BJ (cell line): ENCODE data around the gene PDE4D. TPM values are rescaled to one million over a fixed set of nuclear protein-coding genes. Genes with fewer than 3 reads are reported as not detected.

Source experiments
- CTCF ChIA-PET: fragments of 350-600 bp; formaldehyde crosslinking; extraction: SDS; loops from one replicate; lab custom pipeline; 2021; ENCODE audit warnings: antibody characterized with exemption, inconsistent platforms; lab: Yijun Ruan, JAX
- POLR2A ChIA-PET: fragments of 300-600 bp; sonication (Branson Sonifier 250); formaldehyde crosslinking; extraction: SDS; loops from one replicate; lab custom pipeline; 2021; ENCODE audit warnings: antibody characterized with exemption; lab: Charles Lee
- DNase-seq: peaks from one replicate; pipeline ENCODE4 v3.0.0-alpha.2; 2011; ENCODE audit warnings: low read depth
- H3K27me3 ChIP-seq: 2 replicates; pipeline ENCODE4 v1.6.0; 2011; ENCODE audit warnings: low read length; ENCODE audit not compliant: control insufficient read depth, insufficient read depth
- H3K36me3 ChIP-seq: 2 replicates; pipeline ENCODE4 v1.5.1; 2011; ENCODE audit warnings: low read length; ENCODE audit not compliant: control insufficient read depth, insufficient read depth
- H3K4me3 ChIP-seq: 2 replicates; pipeline ENCODE4 v1.5.1; 2011; ENCODE audit warnings: low read depth, mild to moderate bottlenecking, control low read depth, low read length
- polyA plus RNA-seq: library from polyadenylated mRNA; depleted of rRNA; stranded (reverse); fragments of >200 nt; gene quantifications from 2 replicates; pipeline ENCODE4 v1.2.3, GENCODE V29; 2011
- TF ChIP-seq, protein P1 (sequence below): IDR thresholded peaks from 2 replicates; pipeline ENCODE4 v1.5.1; 2011; ENCODE audit warnings: low read depth, mild to moderate bottlenecking, control low read depth, inconsistent platforms, low read length, moderate library complexity; ENCODE audit not compliant: insufficient read depth

Gene PDE4D
- polyA plus RNA-seq, 1 experiment = 2.8 TPM

DNA sequence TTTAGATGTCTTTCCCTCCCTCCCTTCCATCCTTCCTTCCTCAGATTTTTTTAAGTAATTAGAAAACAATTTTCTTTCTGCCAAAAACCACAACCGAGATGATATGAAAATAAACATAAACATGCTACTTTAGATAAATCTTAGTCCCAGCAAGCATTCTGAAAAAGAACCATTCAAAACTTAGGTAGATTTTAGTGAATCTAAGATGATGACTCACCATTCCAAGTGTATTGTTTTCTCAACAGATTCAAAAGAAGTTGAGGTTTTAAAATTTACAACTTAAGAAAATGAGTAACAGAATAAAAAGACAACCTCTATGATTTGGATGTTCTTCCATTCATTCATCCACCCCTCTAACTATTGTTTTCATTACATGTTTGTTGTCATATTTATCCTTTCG lies 465.1 kb downstream of the PDE4D start:
- ChIA-PET CTCF (no interaction called here), POLR2A (no interaction called here)
- no peaks in the 10 kb centered on the region for H3K27me3 ChIP-seq
- H3K36me3 ChIP-seq = no peaks in the 10 kb centered on the region
- TF ChIP-seq, protein P1, sequence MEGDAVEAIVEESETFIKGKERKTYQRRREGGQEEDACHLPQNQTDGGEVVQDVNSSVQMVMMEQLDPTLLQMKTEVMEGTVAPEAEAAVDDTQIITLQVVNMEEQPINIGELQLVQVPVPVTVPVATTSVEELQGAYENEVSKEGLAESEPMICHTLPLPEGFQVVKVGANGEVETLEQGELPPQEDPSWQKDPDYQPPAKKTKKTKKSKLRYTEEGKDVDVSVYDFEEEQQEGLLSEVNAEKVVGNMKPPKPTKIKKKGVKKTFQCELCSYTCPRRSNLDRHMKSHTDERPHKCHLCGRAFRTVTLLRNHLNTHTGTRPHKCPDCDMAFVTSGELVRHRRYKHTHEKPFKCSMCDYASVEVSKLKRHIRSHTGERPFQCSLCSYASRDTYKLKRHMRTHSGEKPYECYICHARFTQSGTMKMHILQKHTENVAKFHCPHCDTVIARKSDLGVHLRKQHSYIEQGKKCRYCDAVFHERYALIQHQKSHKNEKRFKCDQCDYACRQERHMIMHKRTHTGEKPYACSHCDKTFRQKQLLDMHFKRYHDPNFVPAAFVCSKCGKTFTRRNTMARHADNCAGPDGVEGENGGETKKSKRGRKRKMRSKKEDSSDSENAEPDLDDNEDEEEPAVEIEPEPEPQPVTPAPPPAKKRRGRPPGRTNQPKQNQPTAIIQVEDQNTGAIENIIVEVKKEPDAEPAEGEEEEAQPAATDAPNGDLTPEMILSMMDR = no peak
- DNase-seq = no peak
- H3K4me3 ChIP-seq = no peak overlapping the region

DNA sequence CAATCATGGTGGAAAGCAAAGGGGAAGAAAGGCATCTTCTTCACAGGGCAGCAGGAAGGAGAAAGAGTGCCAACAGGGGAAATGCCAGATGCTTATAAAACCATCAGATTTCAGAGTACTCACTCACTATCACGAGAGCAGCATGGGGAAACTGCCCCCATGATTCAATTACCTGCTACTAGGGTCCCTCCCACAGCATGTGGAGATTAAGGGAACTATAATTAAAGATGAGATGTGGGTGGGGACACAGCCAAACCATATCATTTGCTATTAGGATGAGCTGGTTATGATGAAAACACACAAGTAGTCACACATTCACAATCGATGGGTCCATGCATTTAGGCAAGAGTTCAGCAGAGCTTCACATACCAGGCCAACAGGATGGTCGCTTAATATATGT lies 469.0 kb downstream of the PDE4D start:
- CTCF ChIA-PET = no interaction called here
- no peak for DNase-seq
- no peaks in the 10 kb centered on the region for H3K27me3 ChIP-seq
- POLR2A ChIA-PET = no interaction called here
- H3K36me3 ChIP-seq = no peaks in the 10 kb centered on the region
- TF ChIP-seq, protein P1 = no peak
- no peak overlapping the region for H3K4me3 ChIP-seq

DNA sequence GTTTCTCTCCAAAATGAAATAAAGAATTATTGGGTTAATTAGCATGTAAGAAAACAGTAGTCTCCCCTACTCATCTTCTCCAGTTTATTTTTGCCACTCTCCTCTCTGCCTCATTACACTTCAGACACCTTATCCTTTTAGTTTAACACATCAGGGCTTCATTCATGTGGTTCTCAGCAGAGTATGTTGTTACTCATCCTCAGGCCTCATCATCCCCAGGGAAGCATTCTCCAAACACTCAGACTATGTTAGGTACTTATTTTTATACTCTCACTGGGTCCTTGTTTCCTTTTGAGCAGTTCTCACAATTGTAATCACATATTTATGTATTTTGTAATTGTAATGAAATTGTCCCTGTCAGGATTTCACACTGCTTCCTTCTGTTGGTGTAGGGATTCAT lies 470.5 kb downstream of the PDE4D start:
- Histone ChIP-seq H3K4me3 (no peak overlapping the region), H3K36me3 (no peaks in the 10 kb centered on the region), H3K27me3 (no peaks in the 10 kb centered on the region)
- ChIA-PET POLR2A (no interaction called here), CTCF (no interaction called here)
- TF ChIP-seq, protein P1 = no peak
- DNase-seq = no peak

DNA sequence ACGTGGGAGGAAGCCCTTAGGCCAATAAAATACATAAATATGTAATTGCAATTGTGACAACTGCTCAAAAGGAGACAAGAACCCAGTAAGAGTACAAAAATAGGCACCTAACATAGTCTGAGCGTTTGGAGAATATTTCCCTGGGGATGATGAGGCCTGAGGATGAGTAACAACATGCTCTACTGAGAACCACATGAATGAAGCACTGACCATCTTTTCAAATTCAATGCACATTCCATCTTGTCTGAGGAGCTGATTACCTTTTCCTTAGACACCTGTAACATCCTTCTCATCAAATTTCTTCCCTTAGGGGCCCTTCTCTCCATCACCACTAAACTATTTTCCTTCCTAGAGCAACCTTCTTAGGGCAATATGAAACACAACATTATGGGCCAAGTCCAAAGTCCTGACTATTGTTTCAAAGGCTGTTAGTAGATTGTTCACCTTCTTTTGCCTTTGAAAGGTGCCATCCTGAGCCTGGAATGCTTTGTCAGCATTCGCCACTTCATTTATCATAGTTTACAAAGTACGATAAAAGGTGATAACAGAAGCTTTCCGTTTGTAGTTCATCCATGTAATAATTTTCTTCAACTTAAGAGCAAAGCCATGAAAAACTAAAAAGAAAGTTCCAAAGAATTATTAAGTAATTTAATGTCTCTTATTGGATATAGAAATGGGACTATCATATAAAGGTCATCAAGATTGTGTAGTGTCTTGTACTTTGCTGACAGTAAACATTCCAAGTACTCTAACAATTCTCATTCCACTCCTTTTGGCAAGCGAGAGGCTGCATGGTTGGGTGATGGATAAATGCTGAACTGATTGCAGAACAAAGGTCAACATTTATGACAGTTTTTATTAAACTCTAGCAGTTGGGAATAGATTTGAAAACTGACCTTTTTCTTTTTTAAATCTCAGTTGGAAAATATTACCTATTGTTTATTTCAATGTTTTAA lies 471.3 kb downstream of the PDE4D start:
- TF ChIP-seq, protein P1 = no peak
- no peak overlapping the region for H3K4me3 ChIP-seq
- no peak for DNase-seq
- H3K36me3 ChIP-seq = no peaks in the 10 kb centered on the region
- POLR2A ChIA-PET = no interaction called here
- no peaks in the 10 kb centered on the region for H3K27me3 ChIP-seq
- CTCF ChIA-PET = no interaction called here

GRCh38 chr5:59420596-59420995 lies 472.9 kb downstream of the PDE4D start:
- POLR2A ChIA-PET = no interaction called here
- DNase-seq = no peak
- TF ChIP-seq, protein P1 = no peak
- CTCF ChIA-PET = no interaction called here
- Histone ChIP-seq H3K27me3 (no peaks in the 10 kb centered on the region), H3K36me3 (no peaks in the 10 kb centered on the region), H3K4me3 (no peak overlapping the region)
